Activated CD4-positive, CD25-positive, alpha-beta regulatory T cell treated with anti-CD3 and anti-CD28 coated beads, Interleukin-2, amount 50 U/mL, for 24 hours (primary cell): ENCODE results near the gene BTN3A1.
A peak's percentile ranks its signal among the peaks of the same experiment; 100 is the strongest.
"Not testable (repeated sequence)": the region's sequence is repeated elsewhere in the genome, so short reads cannot be mapped to it uniquely, and the experiment has no call there.

Experiments
- ATAC-seq, 2 donors: fragments of 150-1000 bp; cut with Tn5 transposase; one replicate each; pipeline ENCODE4 v1.10.0; 2021; ENCODE audit warnings: mild to moderate bottlenecking in 1 of 2, moderate library complexity in 1 of 2

Gene BTN3A1

GRCh38 chr6:26401987-26402658 is at the start of gene BTN3A1:
TSS of gene BTN3A1 (plus strand) at chr6:26402275. CDS start at chr6:26405564, 3,289 bp downstream.
- peak; percentile 95 for ATAC-seq

- ATAC-seq = no peak
These were observed 49.8 kb upstream of the BTN3A1 start for GRCh38 chr6:26352315-26352714.

GRCh38 chr6:26354162-26354561 is 47.9 kb upstream of the BTN3A1 start:
- no peak for ATAC-seq

- ATAC-seq = no peak
These were observed 46.7 kb upstream of the BTN3A1 start for GRCh38 chr6:26355366-26355765.

- ATAC-seq = not testable (repeated sequence)
These were observed 44.5 kb upstream of the BTN3A1 start for GRCh38 chr6:26357543-26357942.

- ATAC-seq = peak; percentile 53 to 55
These were observed 43.5 kb upstream of the BTN3A1 start for GRCh38 chr6:26358511-26358981.

GRCh38 chr6:26359765-26360164 is 42.3 kb upstream of the BTN3A1 start:
- no peak for ATAC-seq

- peak; percentile 63 for ATAC-seq
These were observed 41.3 kb upstream of the BTN3A1 start for GRCh38 chr6:26360451-26361416.

- no peak for ATAC-seq
These were observed 40.5 kb upstream of the BTN3A1 start for GRCh38 chr6:26361544-26361943.

GRCh38 chr6:26362093-26362835 is 39.8 kb upstream of the BTN3A1 start:
- ATAC-seq = no peak

GRCh38 chr6:26362836-26363220 is 39.2 kb upstream of the BTN3A1 start:
- ATAC-seq = no peak

GRCh38 chr6:26363882-26364701 is 38.0 kb upstream of the BTN3A1 start:
- no peak for ATAC-seq

- ATAC-seq = no peak
These were observed 36.5 kb upstream of the BTN3A1 start for GRCh38 chr6:26365633-26365995.

GRCh38 chr6:26366504-26366903 is 35.6 kb upstream of the BTN3A1 start:
- no peak for ATAC-seq

GRCh38 chr6:26367114-26367513 is 35.0 kb upstream of the BTN3A1 start:
- no peak for ATAC-seq

GRCh38 chr6:26371813-26372212 is 30.3 kb upstream of the BTN3A1 start:
- ATAC-seq = not testable (repeated sequence)

GRCh38 chr6:26372308-26373144 is 29.5 kb upstream of the BTN3A1 start:
- no peak for ATAC-seq

- ATAC-seq = no peak
These were observed 26.8 kb upstream of the BTN3A1 start for GRCh38 chr6:26375270-26375669.

- ATAC-seq = no peak
These were observed 24.4 kb upstream of the BTN3A1 start for GRCh38 chr6:26377719-26378118.

GRCh38 chr6:26378143-26378542 is 23.9 kb upstream of the BTN3A1 start:
- ATAC-seq = peak in 1 of 2 donors; percentile 43

- no peak for ATAC-seq
These were observed 22.8 kb upstream of the BTN3A1 start for GRCh38 chr6:26379292-26379691.
